ENCODE measurements around the gene MED13L.

- TF ChIP-seq, protein P1, sequence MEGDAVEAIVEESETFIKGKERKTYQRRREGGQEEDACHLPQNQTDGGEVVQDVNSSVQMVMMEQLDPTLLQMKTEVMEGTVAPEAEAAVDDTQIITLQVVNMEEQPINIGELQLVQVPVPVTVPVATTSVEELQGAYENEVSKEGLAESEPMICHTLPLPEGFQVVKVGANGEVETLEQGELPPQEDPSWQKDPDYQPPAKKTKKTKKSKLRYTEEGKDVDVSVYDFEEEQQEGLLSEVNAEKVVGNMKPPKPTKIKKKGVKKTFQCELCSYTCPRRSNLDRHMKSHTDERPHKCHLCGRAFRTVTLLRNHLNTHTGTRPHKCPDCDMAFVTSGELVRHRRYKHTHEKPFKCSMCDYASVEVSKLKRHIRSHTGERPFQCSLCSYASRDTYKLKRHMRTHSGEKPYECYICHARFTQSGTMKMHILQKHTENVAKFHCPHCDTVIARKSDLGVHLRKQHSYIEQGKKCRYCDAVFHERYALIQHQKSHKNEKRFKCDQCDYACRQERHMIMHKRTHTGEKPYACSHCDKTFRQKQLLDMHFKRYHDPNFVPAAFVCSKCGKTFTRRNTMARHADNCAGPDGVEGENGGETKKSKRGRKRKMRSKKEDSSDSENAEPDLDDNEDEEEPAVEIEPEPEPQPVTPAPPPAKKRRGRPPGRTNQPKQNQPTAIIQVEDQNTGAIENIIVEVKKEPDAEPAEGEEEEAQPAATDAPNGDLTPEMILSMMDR (conservative IDR thresholded peaks at IDR 0.05 in 1 of 2, IDR thresholded peaks at IDR 0.05 in 1 of 2; ENCODE audit: low read depth in 1 of 2, low read length in 2 of 2): no peak
- no peak for TF ChIP-seq EZH2 (IDR thresholded peaks at IDR 0.05; ENCODE audit: low read length, missing control alignments)
Observed at GRCh38 chr12:116248433-116248832, 29.1 kb downstream of the MED13L start.
